Activated naive CD4-positive, alpha-beta T cell treated with anti-CD3 and anti-CD28 coated beads, Interleukin-2, amount 50 U/mL, for 16 hours (primary cell): ENCODE measurements around the gene WIPF3.

ENCODE experiments used
- DNase-seq: peaks from one replicate; pipeline ENCODE4 v3.0.0-alpha.2; 2020

WIPF3 gene

DNA sequence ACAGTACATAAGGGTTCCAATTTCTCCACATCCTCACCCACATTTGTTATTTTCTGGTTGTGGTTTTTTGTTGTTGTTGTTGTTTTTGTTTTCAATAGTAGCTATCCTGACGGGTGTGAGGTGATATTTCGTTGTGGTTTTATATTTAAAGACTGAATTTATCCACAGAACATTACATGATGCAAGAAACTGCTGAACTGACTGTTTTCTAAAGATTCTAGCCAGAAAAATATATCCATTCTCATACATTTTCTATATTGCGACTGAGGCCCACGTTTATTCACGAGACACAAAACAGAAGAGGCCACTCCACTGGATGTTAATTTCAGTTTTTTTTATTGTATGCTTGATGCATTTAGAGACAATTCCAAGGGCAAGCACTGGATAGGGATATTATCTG is 113.5 kb downstream of the WIPF3 start:
- DNase-seq: no peak

GRCh38 chr7:29920491-29920890 is 114.2 kb downstream of the WIPF3 start:
- DNase-seq: no peak

- DNase-seq: peak; percentile 22
Measured at GRCh38 chr7:29921404-29922010, 115.2 kb downstream of the WIPF3 start.

GRCh38 chr7:29922921-29923700 is 116.8 kb downstream of the WIPF3 start:
- no peak for DNase-seq

GRCh38 chr7:29924006-29924405 is 117.7 kb downstream of the WIPF3 start:
- DNase-seq: no peak

GRCh38 chr7:29924684-29925083 is 118.4 kb downstream of the WIPF3 start:
- no peak for DNase-seq

DNA sequence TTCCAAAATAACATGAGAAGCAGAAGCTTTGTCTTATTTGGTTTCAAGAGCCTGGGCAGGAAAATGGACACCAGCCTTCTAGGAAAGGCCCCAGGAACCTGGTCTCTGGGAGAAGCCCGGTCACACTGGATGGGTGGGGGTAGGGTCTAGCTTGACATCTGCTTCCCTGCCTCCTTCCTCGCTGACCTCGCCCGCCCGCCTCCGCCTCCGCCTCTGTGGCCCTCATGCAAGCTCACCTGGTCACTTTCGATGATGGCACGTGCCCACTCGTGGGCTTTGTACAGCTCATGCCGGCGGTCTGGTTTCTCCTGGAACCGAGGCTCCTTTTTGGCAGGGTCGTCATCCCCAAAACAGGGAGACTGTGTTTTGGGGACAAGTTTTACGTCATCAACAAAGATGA is 119.9 kb downstream of the WIPF3 start:
- no peak for DNase-seq

DNA sequence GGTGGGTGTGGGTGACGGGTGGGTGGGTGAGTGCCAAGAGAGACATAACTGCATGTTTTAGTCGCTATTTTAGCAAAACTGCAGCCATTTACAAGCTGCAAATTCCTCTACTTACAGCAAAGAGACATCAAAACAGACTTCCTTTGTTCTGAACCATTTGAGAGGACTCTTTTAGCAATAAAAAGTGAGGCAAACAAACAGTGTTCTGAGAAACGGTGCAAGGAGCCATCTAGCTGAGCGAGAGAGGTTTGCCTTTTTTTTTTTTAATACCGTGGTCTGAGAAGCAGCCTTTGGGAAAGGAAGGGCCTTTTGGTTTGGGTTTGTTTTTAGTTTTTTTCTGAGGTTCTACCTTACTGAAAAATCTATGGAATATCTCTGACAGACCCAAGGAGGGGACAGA is 120.4 kb downstream of the WIPF3 start:
- no peak for DNase-seq

GRCh38 chr7:29929018-29929807 is 122.9 kb downstream of the WIPF3 start:
- DNase-seq: no peak

DNA sequence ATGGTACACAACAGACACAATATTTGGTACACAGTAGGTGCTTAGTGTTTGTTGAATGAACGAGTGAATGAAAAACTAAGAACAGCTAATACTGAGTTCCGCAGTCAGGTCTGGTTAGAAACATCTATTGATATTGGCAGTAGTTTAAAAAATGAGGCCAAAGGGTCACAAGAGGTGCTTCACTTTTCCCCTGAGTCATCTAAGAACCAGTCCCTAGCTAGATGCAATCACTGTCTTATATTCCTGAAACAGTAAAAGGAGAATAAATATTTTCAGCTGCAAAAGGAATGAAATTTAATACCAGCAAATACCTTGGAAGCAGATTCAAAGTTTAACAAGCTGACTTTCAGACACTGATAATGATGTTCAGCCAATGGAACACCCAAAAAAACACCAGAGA is 128.8 kb downstream of the WIPF3 start:
- no peak for DNase-seq

- DNase-seq: no peak
Measured at GRCh38 chr7:29937132-29937531, 130.8 kb downstream of the WIPF3 start.

DNA sequence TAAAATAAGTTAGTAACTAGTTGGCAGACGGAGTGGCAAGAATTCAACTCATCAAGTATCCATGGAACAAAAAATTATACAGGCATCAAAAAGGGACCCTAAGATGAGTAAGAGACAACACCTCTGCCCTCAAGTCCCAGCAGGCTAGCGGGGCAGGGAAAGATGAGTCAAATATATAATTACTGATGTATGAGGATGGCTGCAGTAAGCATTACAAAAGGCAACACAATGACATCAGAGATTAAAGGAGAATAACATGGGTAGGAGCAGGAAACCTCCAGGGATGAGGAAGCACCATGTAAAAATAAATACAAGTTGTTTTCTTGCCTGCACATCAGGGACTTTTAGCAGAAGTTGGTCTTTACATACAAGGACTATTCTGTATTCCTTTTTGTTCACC is 133.9 kb downstream of the WIPF3 start:
- no peak for DNase-seq

DNA sequence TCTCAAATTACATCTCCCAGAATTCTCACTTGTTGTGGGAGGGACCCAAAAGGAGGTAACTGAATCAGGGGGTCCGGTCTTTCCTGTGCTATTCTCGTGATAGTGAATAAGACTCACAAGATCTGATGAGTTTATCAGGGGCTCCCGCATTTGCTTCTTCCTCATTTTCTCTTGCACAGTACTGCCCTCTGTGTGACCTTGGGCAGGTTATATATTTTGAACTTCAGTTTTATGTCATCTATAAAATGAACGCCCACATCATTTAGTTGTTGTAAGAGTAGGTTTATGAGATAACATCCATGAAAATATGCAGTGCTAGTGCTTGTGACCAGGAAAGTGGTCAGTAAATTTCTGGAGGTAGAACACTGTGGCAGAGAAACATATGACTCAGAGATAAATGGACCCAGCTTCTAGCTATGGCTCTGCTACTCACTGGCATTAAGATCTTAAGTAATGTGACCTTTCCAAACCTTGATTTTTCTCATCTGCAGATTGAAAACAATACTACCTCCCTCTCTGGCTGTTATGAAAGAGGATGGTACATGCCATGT is 139.0 kb downstream of the WIPF3 start:
- DNase-seq: no peak

GRCh38 chr7:29946428-29947186 is 140.3 kb downstream of the WIPF3 start:
- no peak for DNase-seq

DNA sequence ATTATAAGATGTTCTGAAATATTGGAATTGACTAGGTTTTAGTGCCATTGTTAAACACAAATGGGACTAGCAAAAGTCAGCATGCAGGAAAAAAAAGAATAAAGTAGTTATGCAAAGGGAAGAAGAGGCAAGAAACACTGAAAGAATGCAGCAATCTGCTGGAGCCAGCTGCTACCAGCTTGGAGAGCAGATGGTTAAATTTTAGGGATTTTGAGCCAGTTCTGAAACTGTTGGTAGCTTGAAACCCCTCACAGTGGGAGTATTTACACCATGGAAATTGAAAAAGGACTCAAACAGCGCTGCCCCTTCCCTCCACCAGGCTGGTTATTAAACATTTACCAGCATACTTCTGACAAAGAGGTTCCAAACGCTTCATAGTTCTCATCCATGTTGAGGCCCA is 142.3 kb downstream of the WIPF3 start:
- DNase-seq: no peak

DNA sequence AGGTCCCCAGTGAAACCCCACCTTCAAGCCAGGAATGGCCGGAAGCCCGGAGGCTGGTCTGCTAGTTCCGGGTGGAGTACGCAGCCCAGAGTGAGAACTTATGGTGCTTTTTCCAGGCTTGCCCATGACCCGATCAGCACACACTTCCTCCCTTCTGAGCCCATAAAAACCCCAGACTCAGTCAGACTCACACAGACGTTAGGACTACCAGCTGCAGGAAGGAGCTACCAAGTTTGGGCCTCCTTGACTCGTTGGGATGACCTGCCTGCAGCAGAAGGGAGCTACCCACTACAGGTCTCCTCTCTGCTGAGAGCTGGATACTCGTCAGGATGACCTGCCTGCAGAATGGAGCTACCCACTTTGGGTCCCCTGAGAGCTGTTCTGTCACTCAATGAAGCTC is 144.2 kb downstream of the WIPF3 start:
- DNase-seq: no peak

DNA sequence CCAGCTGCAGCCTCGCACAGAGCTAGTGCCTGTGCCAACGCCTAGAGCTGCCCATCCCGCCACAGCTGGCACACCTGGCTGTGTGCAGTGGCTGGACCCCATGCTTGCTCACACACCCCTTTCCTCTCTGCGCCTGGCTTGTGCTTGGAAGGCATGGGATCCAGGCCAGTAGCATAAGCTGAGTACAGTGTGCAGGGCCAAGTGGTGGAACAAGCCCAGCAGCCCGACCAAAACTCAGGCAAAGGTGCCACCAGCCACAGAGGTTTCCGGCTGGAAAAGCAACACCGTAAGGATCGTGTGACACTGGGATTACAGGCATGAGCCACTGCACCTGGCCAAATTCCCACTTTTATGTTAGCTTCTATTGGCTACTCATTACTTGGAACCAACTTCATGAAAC is 144.9 kb downstream of the WIPF3 start:
- no peak for DNase-seq

GRCh38 chr7:29953726-29954347 is 147.5 kb downstream of the WIPF3 start:
- no peak for DNase-seq

GRCh38 chr7:29955075-29955792 is 148.9 kb downstream of the WIPF3 start:
- no peak for DNase-seq

DNA sequence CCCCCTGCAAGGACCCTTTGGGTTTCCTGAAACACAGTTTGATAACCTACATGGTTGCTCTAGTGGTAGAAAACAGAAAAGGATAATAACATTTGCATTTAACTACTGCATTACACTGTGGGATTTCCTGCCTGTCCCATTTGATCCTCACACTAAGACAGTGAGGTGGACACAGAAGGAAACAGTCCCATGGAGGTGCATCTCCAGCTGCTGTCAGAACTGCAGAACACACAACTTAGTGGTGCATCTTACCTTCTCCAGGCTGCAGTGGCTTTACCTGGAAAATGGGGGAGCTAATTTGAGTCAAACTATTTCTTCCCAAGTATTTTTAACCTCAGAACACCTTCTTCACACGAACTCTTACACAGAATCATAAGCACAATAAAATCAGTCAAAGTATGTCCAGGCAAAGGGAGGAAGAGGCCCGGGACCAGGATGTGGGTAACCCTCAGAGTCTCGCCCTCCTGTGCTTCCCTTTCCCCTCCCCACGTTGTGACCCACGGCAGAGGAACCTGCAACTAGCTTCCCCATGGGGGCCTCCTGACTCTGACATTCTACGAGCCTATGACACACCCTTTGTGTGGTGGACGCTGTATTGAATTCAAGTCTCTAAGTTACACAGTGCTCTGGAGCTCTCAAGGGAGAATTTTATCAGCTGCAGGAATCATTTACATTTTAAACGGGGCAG is 149.6 kb downstream of the WIPF3 start:
- DNase-seq: no peak

GRCh38 chr7:29956487-29956836 is 150.2 kb downstream of the WIPF3 start:
- DNase-seq: no peak
